Stimulated activated CD8-positive, alpha-beta memory T cell treated with anti-CD3 and anti-CD28 coated beads, Interleukin-7, amount 100 ng/mL, for 48 hours (primary cell): ENCODE measurements around the gene PCDHB14.
"Not testable (repeated sequence)": the region's sequence is repeated elsewhere in the genome, so short reads cannot be mapped to it uniquely, and the experiment has no call there.

ENCODE experiments used
- DNase-seq, 2 donors: peaks; one replicate each; pipeline ENCODE4 v3.0.0-alpha.2; 2020; ENCODE audit warnings: low read depth in 1 of 2; ENCODE audit errors: extremely low read depth in 1 of 2

PCDHB14 gene

DNA sequence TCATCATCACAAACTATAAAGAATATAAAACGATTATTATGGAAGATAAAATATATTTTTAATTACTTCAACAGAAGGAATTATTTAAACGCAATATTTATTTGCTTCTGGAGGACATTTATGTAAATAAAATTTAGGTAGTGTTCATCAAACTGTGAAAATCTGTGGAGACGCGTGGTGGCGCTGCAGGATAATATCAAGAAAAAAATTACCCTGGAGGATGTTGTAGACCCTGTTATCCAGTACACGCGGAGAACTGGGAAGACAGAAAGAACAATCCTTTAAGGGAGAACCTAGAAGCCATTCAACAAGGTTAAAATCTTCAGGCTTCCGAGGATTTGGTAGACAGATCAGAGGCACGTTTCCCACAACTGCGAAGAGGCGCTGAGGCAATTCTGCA is 14.7 kb upstream of the PCDHB14 start, which contains the start of gene PCDHB12:
TSS of gene PCDHB12 (plus strand) at position 242 of the 400 bp plus-strand sequence. CDS start 189 bp downstream, outside the sequence.
- DNase-seq = no peak

DNA sequence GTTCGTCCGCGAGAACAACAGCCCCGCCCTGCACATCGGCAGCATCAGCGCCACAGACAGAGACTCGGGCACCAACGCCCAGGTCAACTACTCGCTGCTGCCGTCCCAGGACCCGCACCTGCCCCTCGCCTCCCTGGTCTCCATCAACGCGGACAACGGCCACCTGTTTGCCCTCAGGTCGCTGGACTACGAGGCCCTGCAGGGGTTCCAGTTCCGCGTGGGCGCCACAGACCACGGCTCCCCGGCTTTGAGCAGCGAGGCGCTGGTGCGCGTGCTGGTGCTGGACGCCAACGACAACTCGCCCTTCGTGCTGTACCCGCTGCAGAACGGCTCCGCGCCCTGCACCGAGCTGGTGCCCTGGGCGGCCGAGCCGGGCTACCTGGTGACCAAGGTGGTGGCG is 12.9 kb upstream of the PCDHB14 start:
- not testable (repeated sequence) for DNase-seq

DNA sequence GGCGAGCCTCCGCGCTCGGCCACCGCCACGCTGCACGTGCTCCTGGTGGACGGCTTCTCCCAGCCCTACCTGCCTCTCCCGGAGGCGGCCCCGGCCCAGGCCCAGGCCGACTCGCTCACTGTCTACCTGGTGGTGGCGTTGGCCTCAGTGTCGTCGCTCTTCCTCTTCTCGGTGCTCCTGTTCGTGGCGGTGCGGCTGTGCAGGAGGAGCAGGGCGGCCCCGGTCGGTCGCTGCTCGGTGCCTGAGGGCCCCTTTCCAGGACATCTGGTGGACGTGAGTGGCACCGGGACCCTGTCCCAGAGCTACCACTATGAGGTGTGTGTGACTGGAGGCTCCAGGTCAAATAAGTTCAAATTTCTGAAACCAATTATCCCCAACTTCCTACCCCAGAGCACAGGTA is 12.3 kb upstream of the PCDHB14 start:
- DNase-seq = not testable (repeated sequence)

DNA sequence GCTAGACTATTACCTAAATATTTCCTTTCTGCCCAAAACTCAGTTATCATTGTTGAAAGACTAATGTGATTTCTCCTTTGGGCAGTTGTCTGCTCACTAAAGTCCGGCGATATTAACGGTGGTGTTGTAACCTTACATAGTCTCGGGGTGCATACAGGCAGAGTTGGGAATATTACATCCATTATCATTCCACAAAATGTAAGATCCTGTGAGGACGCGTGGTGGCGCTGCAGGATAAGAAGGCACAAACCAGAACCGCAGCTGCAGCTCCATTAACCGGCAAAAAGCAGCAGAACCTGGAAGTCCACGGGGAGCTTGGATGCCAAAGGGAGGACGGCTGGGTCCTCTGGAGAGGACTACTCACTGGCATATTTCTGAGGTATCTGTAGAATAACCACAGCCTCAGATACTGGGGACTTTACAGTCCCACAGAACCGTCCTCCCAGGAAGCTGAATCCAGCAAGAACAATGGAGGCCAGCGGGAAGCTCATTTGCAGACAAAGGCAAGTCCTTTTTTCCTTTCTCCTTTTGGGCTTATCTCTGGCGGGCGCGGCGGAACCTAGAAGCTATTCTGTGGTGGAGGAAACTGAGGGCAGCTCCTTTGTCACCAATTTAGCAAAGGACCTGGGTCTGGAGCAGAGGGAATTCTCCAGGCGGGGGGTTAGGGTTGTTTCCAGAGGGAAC is 9.3 kb upstream of the PCDHB14 start, which contains the start of gene PCDHB13:
TSS of gene PCDHB13 (plus strand) at position 264 of the 684 bp plus-strand sequence. CDS start at position 469, 205 bp downstream.
- not testable (repeated sequence) for DNase-seq

DNA sequence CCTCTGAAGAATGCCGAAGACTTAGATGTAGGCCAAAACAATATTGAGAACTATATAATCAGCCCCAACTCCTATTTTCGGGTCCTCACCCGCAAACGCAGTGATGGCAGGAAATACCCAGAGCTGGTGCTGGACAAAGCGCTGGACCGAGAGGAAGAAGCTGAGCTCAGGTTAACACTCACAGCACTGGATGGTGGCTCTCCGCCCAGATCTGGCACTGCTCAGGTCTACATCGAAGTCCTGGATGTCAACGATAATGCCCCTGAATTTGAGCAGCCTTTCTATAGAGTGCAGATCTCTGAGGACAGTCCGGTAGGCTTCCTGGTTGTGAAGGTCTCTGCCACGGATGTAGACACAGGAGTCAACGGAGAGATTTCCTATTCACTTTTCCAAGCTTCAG is 8.6 kb upstream of the PCDHB14 start:
- not testable (repeated sequence) for DNase-seq

DNA sequence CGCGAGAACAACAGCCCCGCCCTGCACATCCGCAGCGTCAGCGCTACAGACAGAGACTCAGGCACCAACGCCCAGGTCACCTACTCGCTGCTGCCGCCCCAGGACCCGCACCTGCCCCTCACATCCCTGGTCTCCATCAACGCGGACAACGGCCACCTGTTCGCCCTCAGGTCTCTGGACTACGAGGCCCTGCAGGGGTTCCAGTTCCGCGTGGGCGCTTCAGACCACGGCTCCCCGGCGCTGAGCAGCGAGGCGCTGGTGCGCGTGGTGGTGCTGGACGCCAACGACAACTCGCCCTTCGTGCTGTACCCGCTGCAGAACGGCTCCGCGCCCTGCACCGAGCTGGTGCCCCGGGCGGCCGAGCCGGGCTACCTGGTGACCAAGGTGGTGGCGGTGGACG is 7.6 kb upstream of the PCDHB14 start:
- DNase-seq = not testable (repeated sequence)

DNA sequence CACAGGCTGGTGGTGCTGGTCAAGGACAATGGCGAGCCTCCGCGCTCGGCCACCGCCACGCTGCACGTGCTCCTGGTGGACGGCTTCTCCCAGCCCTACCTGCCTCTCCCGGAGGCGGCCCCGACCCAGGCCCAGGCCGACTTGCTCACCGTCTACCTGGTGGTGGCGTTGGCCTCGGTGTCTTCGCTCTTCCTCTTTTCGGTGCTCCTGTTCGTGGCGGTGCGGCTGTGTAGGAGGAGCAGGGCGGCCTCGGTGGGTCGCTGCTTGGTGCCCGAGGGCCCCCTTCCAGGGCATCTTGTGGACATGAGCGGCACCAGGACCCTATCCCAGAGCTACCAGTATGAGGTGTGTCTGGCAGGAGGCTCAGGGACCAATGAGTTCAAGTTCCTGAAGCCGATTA is 7.1 kb upstream of the PCDHB14 start:
- not testable (repeated sequence) for DNase-seq

DNA sequence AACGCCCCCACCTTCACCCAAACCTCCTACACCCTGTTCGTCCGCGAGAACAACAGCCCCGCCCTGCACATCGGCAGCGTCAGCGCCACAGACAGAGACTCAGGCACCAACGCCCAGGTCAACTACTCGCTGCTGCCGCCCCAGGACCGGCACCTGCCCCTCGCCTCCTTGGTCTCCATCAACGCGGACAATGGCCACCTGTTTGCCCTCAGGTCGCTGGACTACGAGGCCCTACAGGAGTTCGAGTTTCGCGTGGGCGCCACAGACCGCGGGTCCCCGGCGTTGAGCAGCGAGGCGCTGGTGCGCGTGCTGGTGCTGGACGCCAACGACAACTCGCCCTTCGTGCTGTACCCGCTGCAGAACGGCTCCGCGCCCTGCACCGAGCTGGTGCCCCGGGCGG is 1.7 kb downstream of the PCDHB14 start:
- DNase-seq = not testable (repeated sequence)

DNA sequence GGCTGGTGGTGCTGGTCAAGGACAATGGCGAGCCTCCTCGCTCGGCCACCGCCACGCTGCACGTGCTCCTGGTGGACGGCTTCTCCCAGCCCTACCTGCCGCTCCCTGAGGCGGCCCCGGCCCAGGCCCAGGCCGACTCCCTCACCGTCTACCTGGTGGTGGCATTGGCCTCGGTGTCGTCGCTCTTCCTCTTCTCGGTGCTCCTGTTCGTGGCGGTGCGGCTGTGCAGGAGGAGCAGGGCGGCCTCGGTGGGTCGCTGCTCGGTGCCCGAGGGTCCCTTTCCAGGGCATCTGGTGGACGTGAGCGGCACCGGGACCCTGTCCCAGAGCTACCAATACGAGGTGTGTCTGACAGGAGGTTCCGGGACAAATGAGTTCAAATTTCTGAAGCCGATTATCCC is 2.3 kb downstream of the PCDHB14 start:
- DNase-seq = not testable (repeated sequence)

DNA sequence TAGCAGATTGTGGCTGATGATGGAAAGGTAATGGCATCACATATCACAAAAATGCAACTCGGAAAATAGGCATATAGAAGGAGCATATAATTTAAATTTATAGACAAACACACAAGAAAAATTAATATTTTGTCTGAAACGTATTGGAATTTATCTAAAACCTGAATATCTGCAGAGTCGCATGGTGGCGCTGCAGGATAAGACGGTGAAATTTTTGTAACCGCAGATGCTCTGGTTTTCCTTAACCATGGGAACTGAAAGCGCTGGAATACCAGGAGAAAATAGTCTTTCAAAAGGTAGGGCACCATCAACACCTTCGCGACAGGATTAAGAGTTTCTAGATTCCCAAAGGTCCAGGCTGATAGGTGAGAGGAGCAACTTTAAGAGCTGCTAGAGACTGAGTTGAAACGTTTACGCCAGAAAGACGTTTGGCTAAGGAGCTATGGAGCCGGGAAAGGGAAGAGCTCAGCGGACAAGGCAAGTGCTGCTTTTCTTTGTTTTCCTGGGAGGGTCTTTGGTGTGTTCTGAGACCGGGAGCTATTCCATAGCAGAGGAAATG is 11.0 kb downstream of the PCDHB14 start:
- DNase-seq = no peak

DNA sequence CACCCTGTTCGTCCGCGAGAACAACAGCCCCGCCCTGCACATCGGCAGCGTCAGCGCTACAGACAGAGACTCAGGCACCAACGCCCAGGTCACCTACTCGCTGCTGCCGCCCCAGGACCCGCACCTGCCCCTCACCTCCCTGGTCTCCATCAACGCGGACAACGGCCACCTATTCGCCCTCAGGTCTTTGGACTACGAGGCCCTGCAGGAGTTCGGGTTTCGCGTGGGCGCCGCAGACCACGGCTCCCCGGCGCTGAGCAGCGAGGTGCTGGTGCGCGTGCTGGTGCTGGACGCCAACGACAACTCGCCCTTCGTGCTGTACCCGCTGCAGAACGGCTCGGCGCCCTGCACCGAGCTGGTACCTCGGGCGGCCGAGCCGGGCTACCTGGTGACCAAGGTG is 12.8 kb downstream of the PCDHB14 start:
- not testable (repeated sequence) for DNase-seq

DNA sequence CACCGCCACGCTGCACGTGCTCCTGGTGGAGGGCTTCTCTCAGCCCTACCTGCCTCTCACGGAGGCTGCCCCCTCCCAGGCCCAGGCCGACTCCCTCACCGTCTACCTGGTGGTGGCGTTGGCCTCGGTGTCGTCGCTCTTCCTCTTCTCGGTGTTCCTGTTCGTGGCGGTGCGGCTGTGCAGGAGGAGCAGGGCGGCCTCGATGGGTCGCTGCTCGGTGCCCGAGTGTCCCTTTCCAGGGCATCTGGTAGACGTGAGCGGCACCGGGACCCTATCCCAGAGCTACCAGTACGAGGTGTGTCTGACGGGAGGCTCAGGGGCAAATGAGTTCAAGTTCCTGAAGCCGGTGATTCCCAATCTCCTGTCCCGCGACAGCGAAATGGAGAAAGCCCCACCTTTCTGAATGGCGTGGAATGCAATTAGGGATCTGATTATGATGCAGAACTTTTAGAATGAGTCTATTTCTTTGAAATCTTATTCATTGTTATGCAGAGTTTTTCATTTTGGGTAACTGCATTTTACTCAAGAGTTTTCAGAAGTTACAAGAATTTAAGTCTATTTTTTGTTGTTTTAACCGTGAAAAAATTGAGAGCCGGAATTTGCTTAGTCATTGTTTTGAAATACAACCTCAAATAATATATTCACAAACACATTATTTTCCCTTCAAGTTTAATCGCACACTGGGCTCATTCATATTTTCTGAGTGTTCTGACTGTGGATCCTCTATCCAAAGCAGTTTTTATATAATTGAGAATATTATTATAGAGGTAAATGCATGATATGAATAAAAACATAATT is 13.6 kb downstream of the PCDHB14 start:
- no peak for DNase-seq

DNA sequence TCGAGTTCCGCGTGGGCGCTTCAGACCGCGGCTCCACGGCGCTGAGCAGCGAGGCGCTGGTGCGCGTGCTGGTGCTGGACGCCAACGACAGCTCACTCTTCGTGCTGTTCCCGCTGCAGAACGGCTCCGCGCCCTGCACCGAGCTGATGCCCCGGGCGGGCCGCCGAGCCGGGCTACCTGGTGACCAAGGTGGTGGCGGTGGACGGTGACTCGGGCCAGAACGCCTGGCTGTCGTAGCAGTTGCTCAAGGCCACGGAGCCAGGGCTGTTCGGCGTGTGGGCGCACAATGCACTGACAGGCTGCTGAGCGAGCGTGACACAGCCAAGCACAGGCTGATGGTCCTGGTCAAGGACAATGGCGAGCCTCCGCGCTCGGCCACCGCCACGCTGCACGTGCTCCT is 18.4 kb downstream of the PCDHB14 start:
- no peak for DNase-seq

DNA sequence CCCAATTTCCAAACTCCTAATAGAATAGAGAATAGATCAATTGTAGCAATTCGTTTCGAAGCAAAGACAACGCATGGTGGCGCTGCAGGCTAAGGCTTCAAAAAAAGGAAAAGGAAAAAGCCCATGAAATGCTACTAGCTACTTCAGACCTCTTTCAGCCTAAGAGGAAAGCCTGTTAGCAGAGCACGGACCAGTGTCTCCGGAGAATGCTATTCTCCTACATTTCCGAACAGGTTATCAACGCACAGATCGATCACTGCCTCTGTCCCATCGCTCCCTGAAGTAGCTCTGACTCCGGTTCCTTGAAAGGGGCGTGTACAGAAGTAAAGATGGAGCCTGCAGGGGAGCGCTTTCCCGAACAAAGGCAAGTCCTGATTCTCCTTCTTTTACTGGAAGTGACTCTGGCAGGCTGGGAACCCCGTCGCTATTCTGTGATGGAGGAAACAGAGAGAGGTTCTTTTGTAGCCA is 22.1 kb downstream of the PCDHB14 start, which contains the start of gene PCDHB15:
TSS of gene PCDHB15 (plus strand) at position 146 of the 468 bp plus-strand sequence. CDS start at position 330, 184 bp downstream.
- DNase-seq = no peak

DNA sequence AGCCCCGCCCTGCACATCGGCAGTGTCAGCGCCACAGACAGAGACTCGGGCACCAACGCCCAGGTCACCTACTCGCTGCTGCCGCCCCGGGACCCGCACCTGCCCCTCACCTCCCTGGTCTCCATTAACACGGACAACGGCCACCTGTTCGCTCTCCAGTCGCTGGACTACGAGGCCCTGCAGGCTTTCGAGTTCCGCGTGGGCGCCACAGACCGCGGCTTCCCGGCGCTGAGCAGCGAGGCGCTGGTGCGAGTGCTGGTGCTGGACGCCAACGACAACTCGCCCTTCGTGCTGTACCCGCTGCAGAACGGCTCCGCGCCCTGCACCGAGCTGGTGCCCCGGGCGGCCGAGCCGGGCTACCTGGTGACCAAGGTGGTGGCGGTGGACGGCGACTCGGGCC is 23.8 kb downstream of the PCDHB14 start:
- not testable (repeated sequence) for DNase-seq

DNA sequence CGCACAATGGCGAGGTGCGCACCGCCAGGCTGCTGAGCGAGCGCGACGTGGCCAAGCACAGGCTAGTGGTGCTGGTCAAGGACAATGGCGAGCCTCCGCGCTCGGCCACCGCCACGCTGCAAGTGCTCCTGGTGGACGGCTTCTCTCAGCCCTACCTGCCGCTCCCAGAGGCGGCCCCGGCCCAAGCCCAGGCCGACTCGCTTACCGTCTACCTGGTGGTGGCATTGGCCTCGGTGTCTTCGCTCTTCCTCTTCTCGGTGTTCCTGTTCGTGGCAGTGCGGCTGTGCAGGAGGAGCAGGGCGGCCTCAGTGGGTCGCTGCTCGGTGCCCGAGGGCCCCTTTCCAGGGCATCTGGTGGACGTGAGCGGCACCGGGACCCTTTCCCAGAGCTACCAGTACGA is 24.3 kb downstream of the PCDHB14 start:
- DNase-seq = not testable (repeated sequence)

DNA sequence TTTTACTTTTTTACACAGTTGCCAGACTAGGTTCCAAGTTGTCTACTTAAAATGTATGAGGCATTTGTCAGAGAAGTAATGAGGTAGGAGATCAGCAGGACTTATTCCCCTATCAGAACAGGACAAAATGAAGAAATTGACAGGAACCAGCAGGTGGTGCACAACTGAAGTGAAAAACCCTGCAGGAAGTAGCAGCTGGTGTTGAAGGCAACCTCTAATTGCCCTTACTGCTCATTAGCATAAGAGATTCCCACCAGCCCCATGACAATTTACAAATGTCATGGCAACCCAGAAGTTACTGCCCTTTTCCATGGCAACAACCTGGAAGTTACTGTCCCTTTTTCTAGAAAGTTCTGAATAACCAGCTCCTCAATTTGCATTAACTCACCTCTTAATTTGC is 27.4 kb downstream of the PCDHB14 start:
- DNase-seq = no peak

DNA sequence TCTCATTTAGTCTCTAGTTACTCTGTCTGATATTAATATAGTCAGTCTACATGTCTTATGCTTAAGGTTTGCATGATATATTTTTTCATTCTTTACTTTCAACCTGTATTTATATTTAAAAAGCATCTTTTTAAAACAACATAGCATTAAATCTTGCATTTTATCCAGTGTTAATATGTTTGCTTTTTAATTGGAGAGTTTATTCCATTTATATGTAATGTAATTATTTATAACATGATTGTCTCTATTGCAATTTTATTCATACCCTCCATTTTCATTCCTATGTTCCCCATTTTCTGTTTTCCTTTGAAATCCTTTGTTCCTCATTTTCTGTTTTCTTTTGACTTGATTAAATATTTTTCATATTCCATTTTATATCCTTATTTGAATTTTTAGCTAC is 35.3 kb downstream of the PCDHB14 start:
- no peak for DNase-seq

DNA sequence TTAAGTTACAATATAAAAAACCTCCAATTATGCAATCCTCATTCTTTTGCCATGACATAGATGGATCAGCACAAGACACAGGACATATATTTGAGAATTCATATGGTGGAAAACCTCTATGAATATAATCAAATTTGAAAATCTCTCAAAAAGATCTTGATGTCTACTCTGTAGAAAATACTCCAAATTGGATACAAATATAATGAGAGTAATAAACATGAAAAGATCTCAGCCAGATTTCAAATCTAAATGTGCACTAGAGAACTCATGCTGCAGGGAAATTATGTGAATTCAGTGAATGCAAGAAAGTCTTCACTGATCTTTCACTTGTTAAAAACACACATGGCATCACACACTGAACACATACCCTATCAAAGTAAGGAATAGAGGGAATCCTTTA is 35.8 kb downstream of the PCDHB14 start:
- DNase-seq = no peak

DNA sequence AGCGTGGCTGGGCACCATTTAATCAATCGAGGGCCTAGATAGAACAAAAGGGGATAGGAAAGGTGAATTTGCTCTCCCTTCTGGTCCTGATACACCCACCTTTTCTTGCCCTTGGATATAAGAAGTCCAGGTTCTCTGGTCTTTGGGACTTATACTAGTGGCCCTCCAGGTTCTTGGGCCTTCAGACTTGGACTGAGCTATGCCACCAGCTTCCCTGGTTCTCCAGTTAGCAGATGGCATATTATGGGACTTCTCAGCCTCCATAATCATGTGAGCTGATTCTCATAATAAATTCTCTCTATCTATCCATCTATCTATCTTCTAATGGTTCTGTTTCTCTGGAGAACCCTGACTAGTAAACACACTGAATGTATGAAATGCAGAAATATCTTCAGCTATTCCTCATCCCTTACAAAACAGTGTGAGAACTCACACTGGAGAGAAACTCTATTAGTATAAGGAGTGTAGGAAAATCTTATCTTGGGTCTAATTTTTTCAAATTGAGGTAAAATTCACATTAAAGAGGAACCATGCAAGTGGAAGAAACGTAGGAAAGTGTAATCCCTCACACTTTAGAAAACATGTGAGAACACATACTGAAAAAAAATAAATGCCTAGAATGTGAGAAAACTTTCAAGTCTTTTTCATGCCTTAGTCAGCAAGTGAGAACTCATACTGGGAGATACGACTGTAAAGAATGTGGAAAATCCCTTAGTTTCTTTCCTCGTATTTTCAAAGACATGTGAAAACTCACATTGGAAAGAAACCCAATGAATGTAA is 37.5 kb downstream of the PCDHB14 start:
- no peak for DNase-seq

DNA sequence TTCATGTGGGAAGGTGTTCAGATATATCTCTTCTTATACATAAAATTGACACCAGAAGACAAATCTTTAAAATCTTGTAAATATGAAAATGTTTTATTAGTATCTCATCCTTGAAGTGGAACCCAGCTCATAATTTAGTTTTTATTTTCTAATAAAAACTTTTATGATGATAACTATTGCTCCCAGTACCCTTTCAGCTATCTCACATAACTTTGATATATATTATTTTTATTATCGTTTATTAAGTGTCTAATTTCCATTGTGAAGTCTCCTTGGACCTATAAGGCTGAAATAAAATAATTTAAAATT is 38.0 kb downstream of the PCDHB14 start:
- DNase-seq = no peak
